Natural killer cell (primary cell): ENCODE results near the gene IPO9. TPM values are rescaled to one million over a fixed set of nuclear protein-coding genes. Genes with fewer than 3 reads are reported as not detected.
"Not testable (repeated sequence)": the region's sequence is repeated elsewhere in the genome, so short reads cannot be mapped to it uniquely, and the experiment has no call there.

Source experiments
- ATAC-seq, 3 donors: fragments of 150-1000 bp in 2 of 3; fragments of 200-7000 bp in 1 of 3; cut with Tn5 transposase; 1 replicate in 1 of 3; 2 replicates in 2 of 3; pipeline ENCODE4 v1.10.0; 2021; ENCODE audit warnings: mild to moderate bottlenecking in 2 of 3, moderate library complexity in 2 of 3
- DNase-seq, 2 donors: peaks; one replicate each; pipeline versions ENCODE4 v3.0.0 to v3.0.0-alpha.2; 2013 to 2021; ENCODE audit warnings: mixed read lengths in 1 of 2
- H3K27ac ChIP-seq: one replicate; pipeline ENCODE4 v1.5.1; 2013; ENCODE audit warnings: mild to moderate bottlenecking, low read length
- H3K27me3 ChIP-seq: one replicate; pipeline ENCODE4 v1.6.1; 2013; ENCODE audit warnings: low read length; ENCODE audit not compliant: control insufficient read depth, insufficient read depth
- H3K36me3 ChIP-seq: one replicate; pipeline ENCODE4 v1.6.1; 2013; ENCODE audit warnings: low read length; ENCODE audit not compliant: control insufficient read depth, insufficient read depth
- H3K4me1 ChIP-seq: one replicate; pipeline ENCODE4 v1.6.1; 2013; ENCODE audit warnings: low read length; ENCODE audit not compliant: control insufficient read depth, insufficient read depth
- H3K4me3 ChIP-seq: one replicate; pipeline ENCODE4 v1.5.1; 2013; ENCODE audit warnings: low read length
- H3K9me3 ChIP-seq: one replicate; pipeline ENCODE4 v1.6.1; 2013; ENCODE audit warnings: low read length; ENCODE audit not compliant: control insufficient read depth, insufficient read depth
- H3K27ac Mint-ChIP-seq, 2 donors: one replicate each; pipeline ENCODE4 v1.8.0; 2022; ENCODE audit warnings: mild to moderate bottlenecking in 2 of 2, mixed read lengths in 2 of 2, moderate library complexity in 1 of 2
- H3K27me3 Mint-ChIP-seq, 2 donors: one replicate each; pipeline ENCODE4 v1.8.0; 2022; ENCODE audit warnings: low read depth in 2 of 2, mixed read lengths in 2 of 2
- H3K36me3 Mint-ChIP-seq: one replicate; pipeline ENCODE4 v1.8.0; 2022; ENCODE audit warnings: mixed read lengths
- H3K4me1 Mint-ChIP-seq, 2 donors: one replicate each; pipeline ENCODE4 v1.8.0; 2022; ENCODE audit warnings: mixed read lengths in 2 of 2
- H3K4me3 Mint-ChIP-seq: one replicate; pipeline ENCODE4 v1.8.0; 2022; ENCODE audit warnings: mild to moderate bottlenecking, moderate library complexity, mixed read lengths
- H3K9me3 Mint-ChIP-seq, 2 donors: one replicate each; pipeline ENCODE4 v1.8.0; 2022; ENCODE audit warnings: mixed read lengths in 2 of 2
- WGBS: methylation state at CpG from one replicate; pipeline ENCODE4 v1.1.7; 2013; ENCODE audit warnings: missing lambda C conversion rate; ENCODE audit not compliant: insufficient coverage; 5-methylcytosine and 5-hydroxymethylcytosine counted together
- intact Hi-C: fragments of 100-400 bp; cut with micrococcal nuclease; formaldehyde crosslinking; loops from one replicate; pipeline ENCODE4 v1.14.2; 2022
- total RNA-seq, 4 donors: library from RNA; stranded (reverse); fragments of 120-200 nt in 1 of 4; gene quantifications; one replicate each; pipeline versions ENCODE4 v1.2.3 to v1.2.4, GENCODE V29; 2013 to 2022
- TF ChIP-seq, protein P1 (sequence below): fragments of 200-600 bp; IDR thresholded peaks from one replicate; pipeline ENCODE4 v1.8.0; 2022; ENCODE audit warnings: antibody characterized with exemption

IPO9 gene
- total RNA-seq, 3 donors from 2014 or later (not counting 1 experiment from before 2014, with no cell fraction given): 27.0 to 35.5 (median 34.6) TPM

DNA sequence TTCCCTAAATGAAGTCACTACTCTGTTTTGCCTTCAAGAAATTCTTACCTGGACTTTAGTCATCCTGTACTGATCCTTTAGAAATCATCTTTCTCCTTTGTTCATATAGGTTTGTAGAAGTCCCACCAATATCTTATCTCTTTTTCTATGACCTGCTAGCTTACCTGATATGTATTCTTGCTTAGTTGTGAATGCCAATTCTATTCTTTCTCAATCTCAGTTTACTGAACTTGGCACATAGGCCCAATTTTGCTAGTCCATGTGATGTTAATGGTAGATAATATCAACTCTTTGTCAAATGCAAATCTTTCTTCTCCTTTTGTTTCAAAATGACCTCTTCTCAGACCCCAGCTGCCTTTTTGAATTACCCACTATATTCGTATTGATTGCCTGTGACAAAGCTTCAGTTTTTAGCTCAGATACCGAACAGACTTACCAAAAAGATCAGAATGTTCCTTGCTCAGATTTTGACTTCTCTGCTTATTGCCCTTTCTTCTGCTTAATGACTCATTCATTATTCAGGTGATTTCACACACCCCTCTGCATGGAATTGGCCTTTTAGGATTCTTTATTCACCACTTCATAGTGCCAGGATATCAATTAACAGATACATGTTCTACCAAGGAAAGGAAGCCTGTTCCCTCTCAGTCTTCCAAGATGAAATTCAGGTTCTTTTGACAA, 20.6 kb downstream of the IPO9 start:
- intact Hi-C loops: no loop called here
- Histone ChIP-seq H3K27ac (no peak overlapping the region), H3K9me3 (no peaks in the 10 kb centered on the region), H3K4me1 (no peaks in the 10 kb centered on the region), H3K36me3 (peaks cover 48% of the 10 kb centered on the region), H3K4me3 (no peak overlapping the region), H3K27me3 (no peaks in the 10 kb centered on the region)
- 96% methylated on average over 2 of the region's 2 CpGs for WGBS
- Mint-ChIP-seq H3K27me3 (no peaks in the 10 kb centered on the region), H3K4me3 (no peak overlapping the region), H3K4me1 (peaks cover 8 to 20% of the 10 kb centered on the region in 2 donors), H3K36me3 (peaks cover 12% of the 10 kb centered on the region), H3K9me3 (no peaks in the 10 kb centered on the region), H3K27ac (no peak overlapping the region)
- DNase-seq (no peak), ATAC-seq (no peak)
- TF ChIP-seq, protein P1, sequence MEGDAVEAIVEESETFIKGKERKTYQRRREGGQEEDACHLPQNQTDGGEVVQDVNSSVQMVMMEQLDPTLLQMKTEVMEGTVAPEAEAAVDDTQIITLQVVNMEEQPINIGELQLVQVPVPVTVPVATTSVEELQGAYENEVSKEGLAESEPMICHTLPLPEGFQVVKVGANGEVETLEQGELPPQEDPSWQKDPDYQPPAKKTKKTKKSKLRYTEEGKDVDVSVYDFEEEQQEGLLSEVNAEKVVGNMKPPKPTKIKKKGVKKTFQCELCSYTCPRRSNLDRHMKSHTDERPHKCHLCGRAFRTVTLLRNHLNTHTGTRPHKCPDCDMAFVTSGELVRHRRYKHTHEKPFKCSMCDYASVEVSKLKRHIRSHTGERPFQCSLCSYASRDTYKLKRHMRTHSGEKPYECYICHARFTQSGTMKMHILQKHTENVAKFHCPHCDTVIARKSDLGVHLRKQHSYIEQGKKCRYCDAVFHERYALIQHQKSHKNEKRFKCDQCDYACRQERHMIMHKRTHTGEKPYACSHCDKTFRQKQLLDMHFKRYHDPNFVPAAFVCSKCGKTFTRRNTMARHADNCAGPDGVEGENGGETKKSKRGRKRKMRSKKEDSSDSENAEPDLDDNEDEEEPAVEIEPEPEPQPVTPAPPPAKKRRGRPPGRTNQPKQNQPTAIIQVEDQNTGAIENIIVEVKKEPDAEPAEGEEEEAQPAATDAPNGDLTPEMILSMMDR: no peak

DNA sequence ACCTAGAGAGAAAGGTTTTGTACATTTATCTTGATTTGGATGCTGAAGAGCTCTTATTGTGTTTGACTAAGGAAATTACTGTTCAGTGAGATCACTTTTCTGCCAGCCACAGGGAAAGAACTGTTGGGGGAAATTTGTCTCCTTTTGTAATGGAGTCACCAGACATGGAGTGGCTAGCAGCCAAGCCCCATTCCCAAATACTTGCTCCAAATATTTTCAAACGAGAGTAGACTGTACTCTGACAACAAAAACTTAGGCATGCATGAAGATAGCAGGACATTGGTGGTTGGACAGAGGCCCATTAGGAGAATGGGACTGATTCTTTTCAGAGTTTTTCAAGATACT, 21.1 kb downstream of the IPO9 start:
- TF ChIP-seq, protein P1: no peak
- Mint-ChIP-seq H3K4me1 (peaks cover 8 to 20% of the 10 kb centered on the region in 2 donors), H3K9me3 (no peaks in the 10 kb centered on the region), H3K4me3 (no peak overlapping the region), H3K27me3 (no peaks in the 10 kb centered on the region), H3K36me3 (peaks cover 16% of the 10 kb centered on the region), H3K27ac (no peak overlapping the region)
- no peak overlapping the region for H3K27ac ChIP-seq
- H3K4me1 ChIP-seq: no peaks in the 10 kb centered on the region
- no CpG with 5 or more reads among the region's 1 CpG for WGBS
- H3K27me3 ChIP-seq: no peaks in the 10 kb centered on the region
- H3K9me3 ChIP-seq: no peaks in the 10 kb centered on the region
- DNase-seq (no peak), ATAC-seq (no peak)
- no peak overlapping the region for H3K4me3 ChIP-seq
- intact Hi-C loops: no loop called here
- peaks cover 53% of the 10 kb centered on the region for H3K36me3 ChIP-seq

DNA sequence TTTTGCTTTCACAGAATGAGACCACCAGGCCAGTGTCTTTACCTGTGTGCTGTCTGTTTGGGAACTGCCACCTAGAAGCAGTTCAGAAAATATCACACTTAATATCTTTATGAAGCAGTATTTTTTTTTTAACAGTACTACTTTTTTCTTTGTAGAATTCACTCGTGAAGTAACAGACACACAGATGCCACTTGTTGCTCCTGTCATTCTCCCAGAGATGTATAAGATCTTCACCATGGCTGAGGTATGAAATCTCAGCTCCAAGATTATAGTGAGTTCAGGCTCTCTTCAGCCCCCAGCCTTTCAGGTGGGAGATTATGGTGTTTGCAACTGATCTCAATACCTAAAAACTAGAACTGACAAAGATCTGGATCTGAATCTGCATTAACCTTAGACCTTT, 23.0 kb downstream of the IPO9 start:
- ATAC-seq (no peak), DNase-seq (no peak)
- H3K4me1 ChIP-seq: no peaks in the 10 kb centered on the region
- peaks cover 8 to 10% of the 10 kb centered on the region in 2 donors for H3K4me1 Mint-ChIP-seq
- H3K4me3 ChIP-seq: no peak overlapping the region
- H3K27me3 ChIP-seq: no peaks in the 10 kb centered on the region
- H3K36me3 Mint-ChIP-seq: peaks cover 33% of the 10 kb centered on the region
- no peaks in the 10 kb centered on the region for H3K27me3 Mint-ChIP-seq
- TF ChIP-seq, protein P1: no peak
- H3K27ac Mint-ChIP-seq: no peak overlapping the region
- H3K9me3 ChIP-seq: no peaks in the 10 kb centered on the region
- H3K9me3 Mint-ChIP-seq: no peaks in the 10 kb centered on the region
- peaks cover 73% of the 10 kb centered on the region for H3K36me3 ChIP-seq
- H3K4me3 Mint-ChIP-seq: no peak overlapping the region
- H3K27ac ChIP-seq: no peak overlapping the region
- intact Hi-C loops: no loop called here
- WGBS: 100% methylated on average over 1 of the region's 1 CpG

DNA sequence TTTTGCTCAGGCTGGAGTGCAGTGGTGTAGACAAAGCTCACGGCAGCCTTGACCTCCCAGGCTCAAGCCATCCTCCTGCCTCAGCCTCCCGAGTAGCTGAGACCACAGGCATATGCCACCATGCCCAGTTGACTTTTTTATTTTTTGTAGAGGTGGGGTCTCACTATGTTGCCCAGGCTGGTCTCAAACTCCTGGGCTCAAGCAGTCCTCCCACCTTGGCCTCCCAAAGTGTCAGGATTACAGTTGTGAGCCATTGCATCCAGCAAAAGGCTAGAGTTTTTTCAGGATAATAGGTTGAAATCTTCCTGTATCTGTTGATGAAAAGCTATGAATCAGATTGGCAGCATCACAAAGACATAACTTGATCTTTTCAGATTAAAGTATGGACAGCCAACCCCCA, 27.8 kb downstream of the IPO9 start:
- intact Hi-C loops, DNase-seq, ATAC-seq, H3K4me3 Mint-ChIP-seq, H3K4me1 ChIP-seq, H3K27ac Mint-ChIP-seq, H3K4me1 Mint-ChIP-seq, H3K9me3 Mint-ChIP-seq, H3K9me3 ChIP-seq, H3K27ac ChIP-seq, H3K27me3 Mint-ChIP-seq, H3K27me3 ChIP-seq, H3K4me3 ChIP-seq: not testable (repeated sequence)
- H3K36me3 Mint-ChIP-seq: peaks cover 47% of the 10 kb centered on the region
- peaks cover 84% of the 10 kb centered on the region for H3K36me3 ChIP-seq
- 100% methylated on average over 2 of the region's 2 CpGs for WGBS
